HepG2 (cell line): ENCODE data around the gene SEBOX. TPM values are rescaled to one million over a fixed set of nuclear protein-coding genes. Genes with fewer than 3 reads are reported as not detected.

Source experiments
- ATAC-seq: fragments of 200-7000 bp; cut with Tn5 transposase; 3 replicates; pipeline ENCODE4 v1.9.1; 2020; ENCODE audit warnings: mild to moderate bottlenecking, moderate library complexity
- BruUV-seq: library from RNA; stranded (reverse); fragments of 400-500 nt; replicated peaks from 2 replicates; lab custom pipeline; 2021; lab: Mats Ljungman, UMichigan
- CTCF ChIA-PET: fragments of 300-600 bp; formaldehyde crosslinking; extraction: SDS; loops from one replicate; lab custom pipeline; 2021; ENCODE audit warnings: low total read pairs, inconsistent platforms, low intra/inter-chr PET ratio; lab: Yijun Ruan, JAX
- POLR2A ChIA-PET: fragments of 350-600 bp; sonication (Branson Sonifier 250); formaldehyde crosslinking; loops from one replicate; lab custom pipeline; 2020; ENCODE audit warnings: antibody characterized with exemption, inconsistent platforms; lab: Yijun Ruan, JAX
- DNase-seq: peaks from one replicate; pipeline ENCODE4 v3.0.0-alpha.2; 2015; ENCODE audit warnings: low spot score
- FAIRE-seq: peaks from 3 replicates; lab custom pipeline; 2011; peaks lifted over from hg19 to GRCh38; lab: Jason Lieb, UNC
- H2AFZ ChIP-seq: one replicate; pipeline ENCODE4 v1.6.1; 2011; ENCODE audit warnings: low read length, inconsistent platforms
- H3K27ac ChIP-seq: fragments of 300-600 bp; 3 replicates; pipeline ENCODE4 v1.8.0; 2011; ENCODE audit warnings: mixed run types, mild to moderate bottlenecking, mixed read lengths, low read length, inconsistent platforms; ENCODE audit not compliant: insufficient read depth; ENCODE audit errors: extremely low read length
- H3K27me3 ChIP-seq, 2 experiments: fragments of 200-600 bp in 1 of 2; 2 replicates in 1 of 2; 3 replicates in 1 of 2; pipeline versions ENCODE4 v1.6.0 to v1.8.0; 2011; ENCODE audit warnings: low read length in 2 of 2, mild to moderate bottlenecking in 2 of 2, moderate library complexity in 2 of 2, inconsistent platforms in 1 of 2; ENCODE audit not compliant: insufficient read depth in 2 of 2, control insufficient read depth in 1 of 2
- H3K36me3 ChIP-seq, 2 experiments: fragments of 200-600 bp in 1 of 2; replicated peaks in 1 of 2; 2 replicates in 1 of 2; 3 replicates in 1 of 2; pipeline versions ENCODE4 v1.5.1 to v1.8.0; 2011; ENCODE audit warnings: low read length in 2 of 2, inconsistent platforms in 1 of 2; ENCODE audit not compliant: insufficient read depth in 2 of 2, control insufficient read depth in 1 of 2
- H3K4me1 ChIP-seq: 2 replicates; pipeline ENCODE4 v1.5.1; 2012; ENCODE audit warnings: low read length, inconsistent platforms; ENCODE audit not compliant: insufficient read depth
- H3K4me2 ChIP-seq: 2 replicates; pipeline ENCODE4 v1.6.0; 2011; ENCODE audit warnings: low read depth, low read length, inconsistent platforms
- H3K4me3 ChIP-seq, 3 experiments: fragments of 200-600 bp in 1 of 3; sonication (generic), shearing (Covaris generic) in 1 of 3; replicated peaks in 1 of 3; 2 replicates each; pipeline ENCODE4 v1.5.1; 2011 to 2016; ENCODE audit warnings: low read length in 3 of 3, inconsistent platforms in 2 of 3, low read depth in 2 of 3, mild to moderate bottlenecking in 2 of 3, control low read depth in 1 of 3, mixed read lengths in 1 of 3; ENCODE audit not compliant: insufficient read depth in 1 of 3
- H3K79me2 ChIP-seq: one replicate; pipeline ENCODE4 v1.6.1; 2011; ENCODE audit warnings: low read length, inconsistent platforms; ENCODE audit not compliant: insufficient read depth
- H3K9ac ChIP-seq: 2 replicates; pipeline ENCODE4 v1.6.0; 2011; ENCODE audit warnings: mild to moderate bottlenecking, low read depth, low read length, inconsistent platforms; ENCODE audit not compliant: insufficient read depth
- H3K9me3 ChIP-seq: 2 replicates; pipeline ENCODE4 v1.5.1; 2012; ENCODE audit warnings: mild to moderate bottlenecking, low read length
- H4K20me1 ChIP-seq: 2 replicates; pipeline ENCODE4 v1.6.0; 2011; ENCODE audit warnings: inconsistent platforms, mild to moderate bottlenecking, low read length, moderate library complexity; ENCODE audit not compliant: insufficient read depth
- ARHGAP35 ChIP-seq: sonication (generic); formaldehyde crosslinking; IDR thresholded peaks from 2 replicates; pipeline ENCODE4 v1.9.0; 2022; ENCODE audit warnings: mild to moderate bottlenecking, inconsistent platforms, moderate library complexity, missing genetic modification reagents, borderline replicate concordance
- ATF7-NPFF ChIP-seq: sonication (generic); formaldehyde crosslinking; IDR thresholded peaks from 2 replicates; pipeline ENCODE4 v1.8.1; 2023; ENCODE audit warnings: mild to moderate bottlenecking, low read depth, missing genetic modification reagents, moderate library complexity
- CBFB ChIP-seq: sonication (generic); formaldehyde crosslinking; IDR thresholded peaks from 2 replicates; pipeline ENCODE4 v1.4.0; 2020; ENCODE audit warnings: missing genetic modification reagents
- ETS1 ChIP-seq: sonication (generic); formaldehyde crosslinking; IDR thresholded peaks from 2 replicates; pipeline ENCODE4 v1.4.0; 2020; ENCODE audit warnings: missing genetic modification reagents
- HNRNPH1 ChIP-seq: fragments of 200-400 bp; formaldehyde crosslinking; optimal IDR thresholded peaks from 2 replicates; pipeline ENCODE3; 2017; ENCODE audit warnings: mild to moderate bottlenecking, low read depth, low read length
- HNRNPLL ChIP-seq: fragments of 200-400 bp; formaldehyde crosslinking; IDR thresholded peaks from 2 replicates; pipeline ENCODE4 v1.6.1; 2017; ENCODE audit warnings: mild to moderate bottlenecking, low read depth, low read length; ENCODE audit not compliant: poor library complexity, severe bottlenecking
- MTF2 ChIP-seq: sonication (generic); formaldehyde crosslinking; IDR thresholded peaks from 2 replicates; pipeline ENCODE4 v1.5.0; 2020; ENCODE audit warnings: missing genetic modification reagents, borderline replicate concordance
- NR2C2 ChIP-seq: sonication (generic); formaldehyde crosslinking; IDR thresholded peaks from 2 replicates; pipeline ENCODE4 v1.4.0; 2020; ENCODE audit warnings: missing genetic modification reagents, mild to moderate bottlenecking, moderate library complexity, borderline replicate concordance
- ZFP36L1 ChIP-seq: sonication (generic); formaldehyde crosslinking; IDR thresholded peaks from 2 replicates; pipeline ENCODE4 v1.8.0; 2022; ENCODE audit warnings: mild to moderate bottlenecking, missing genetic modification reagents, moderate library complexity
- ZNF780A ChIP-seq: sonication (generic); formaldehyde crosslinking; IDR thresholded peaks from 2 replicates; pipeline ENCODE4 v1.8.0; 2022; ENCODE audit warnings: mild to moderate bottlenecking, missing genetic modification reagents, moderate library complexity
- WGBS: methylation state at CpG from one replicate; pipeline ENCODE4 v1.1.6; 2017; ENCODE audit warnings: low lambda C conversion rate; 5-methylcytosine and 5-hydroxymethylcytosine counted together
- in situ Hi-C: cut with HindIII; loops from 2 replicates; pipeline ENCODE4 v1.10.0; 2017; ENCODE audit warnings: low pct_unique_long_range_greater_than_20kb; ENCODE audit not compliant: extremely low pct_ligation_motif_present
- intact Hi-C: fragments of 100-400 bp; cut with micrococcal nuclease; formaldehyde crosslinking; loops from one replicate; pipeline ENCODE4 v1.10.0; 2022; ENCODE audit not compliant: unreplicated experiment
- polyA plus RNA-seq, 8 experiments: library from polyadenylated mRNA; depleted of rRNA in 3 of 8; stranded (reverse) in 7 of 8; unstranded in 1 of 8; fragments of >200 nt; fragmentation: Illumina TruSeq in 4 of 8; extraction: Trizol in 4 of 8; gene quantifications; 2 replicates each; pipeline versions ENCODE4 v1.2.1 to v1.2.3, GENCODE V29; 2011 to 2016; ENCODE audit warnings: low read depth in 4 of 8, missing spikeins in 1 of 8, mixed read lengths in 1 of 8; ENCODE audit not compliant: insufficient read depth in 1 of 8
- total RNA-seq, 5 experiments: library from RNA; depleted of rRNA; stranded (reverse); fragments of >200 nt; fragmentation: Illumina TruSeq; extraction: Trizol; gene quantifications; 2 replicates each; pipeline ENCODE4 v1.2.3, GENCODE V29; 2016; ENCODE audit warnings: low read depth in 1 of 5
- TF ChIP-seq, protein P1 (sequence below): IDR thresholded peaks from 2 replicates; pipeline ENCODE4 v1.6.1; 2016; ENCODE audit warnings: missing biosample characterization, missing genetic modification reagents, low read depth
- TF ChIP-seq, protein P2 (sequence below): IDR thresholded peaks from 2 replicates; pipeline ENCODE4 v1.6.1; 2016; ENCODE audit warnings: low read depth, borderline replicate concordance

The SEBOX gene
- total and polyA plus RNA-seq, 2 of the 13 experiments (the other 11 are each of a cell fraction or from before 2014, with no cell fraction given), result not detected

DNA sequence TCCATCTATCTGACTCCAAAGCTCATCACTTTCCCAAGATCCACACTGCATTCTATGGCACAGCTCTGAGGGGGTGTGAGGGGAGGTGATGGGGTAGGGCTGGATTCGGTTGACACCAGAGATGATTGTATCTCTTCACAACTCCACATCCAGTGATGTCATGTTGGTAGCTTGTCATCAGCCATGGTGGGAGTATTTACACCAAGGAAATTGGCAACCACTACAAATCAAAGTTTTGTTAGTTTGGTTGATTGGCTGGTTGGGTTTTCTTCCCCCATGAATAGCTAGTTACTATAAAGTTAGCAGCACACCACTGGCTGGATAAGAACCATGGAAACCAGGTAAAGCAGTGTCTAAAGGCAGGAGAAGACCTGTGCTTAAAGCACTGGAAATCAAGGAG, 26.0 kb upstream of the SEBOX start:
- POLR2A ChIA-PET, result interaction anchor here (1.4 to 1.7 kb wide), 2 partner anchors 14 to 21 kb away, joined by 4 to 6 read pairs; partner anchors contain the start of gene VTN
- DNase-seq, result no peak

DNA sequence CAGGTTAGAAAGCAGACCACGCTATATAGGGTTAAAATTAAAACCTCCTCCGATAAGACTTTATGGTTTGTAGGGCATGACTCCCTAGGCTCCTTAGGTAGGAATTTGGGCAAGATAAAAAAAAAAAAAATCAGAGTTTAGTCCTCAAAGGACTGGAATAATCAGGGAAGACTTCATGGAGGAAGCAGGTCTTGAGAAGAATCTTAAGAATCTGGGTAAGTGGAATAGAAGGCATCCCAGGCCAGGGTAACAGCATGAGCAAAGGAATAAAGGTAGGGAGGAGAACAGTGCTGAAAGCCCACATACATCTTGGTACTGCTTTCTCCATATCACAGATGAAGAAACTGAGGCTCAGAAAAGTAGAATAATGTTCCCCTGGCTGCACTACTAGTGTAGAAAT, 25.6 kb upstream of the SEBOX start:
- CTCF ChIA-PET, result no interaction called here
- POLR2A ChIA-PET, result no interaction called here

More for the DNA sequence above, 26.0 kb upstream of the SEBOX start:
- FAIRE-seq (no peak), ATAC-seq (no peak)
- CTCF ChIA-PET, result no interaction called here
- in situ Hi-C loops (no loop called here), intact Hi-C loops (no loop called here)
- no TSS peak for BruUV-seq
- H4K20me1 ChIP-seq, result no peaks in the 10 kb centered on the region
- no peaks in the 10 kb centered on the region for H3K4me1 ChIP-seq
- no peak overlapping the region for H3K9ac ChIP-seq
- H2AFZ ChIP-seq, result no peak overlapping the region
- H3K4me3 ChIP-seq, result no peak overlapping the region
- H3K27ac ChIP-seq, result no peak overlapping the region
- no peaks in the 10 kb centered on the region for H3K27me3 ChIP-seq
- no peaks in the 10 kb centered on the region for H3K79me2 ChIP-seq
- no peaks in the 10 kb centered on the region for H3K36me3 ChIP-seq
- no peak overlapping the region for H3K4me2 ChIP-seq
- TF ChIP-seq ZNF780A (CRISPR knock-in tag), result no peak
- no peak for TF ChIP-seq CBFB
- TF ChIP-seq NR2C2, result no peak
- no peak for TF ChIP-seq ETS1 (CRISPR knock-in tag)
- 78% methylated on average over 1 of the region's 1 CpG for WGBS
- no peaks in the 10 kb centered on the region for H3K9me3 ChIP-seq

More for the DNA sequence above, 25.6 kb upstream of the SEBOX start:
- no peaks in the 10 kb centered on the region for H3K9me3 ChIP-seq
- in situ Hi-C loops (no loop called here), intact Hi-C loops (no loop called here)
- FAIRE-seq (no peak), ATAC-seq (no peak), DNase-seq (no peak)
- H3K4me1 ChIP-seq, result no peaks in the 10 kb centered on the region
- H3K9ac ChIP-seq, result no peak overlapping the region
- no TSS peak for BruUV-seq
- no peak overlapping the region for H3K27ac ChIP-seq
- H2AFZ ChIP-seq, result no peak overlapping the region
- H3K36me3 ChIP-seq, result no peaks in the 10 kb centered on the region
- 94% methylated on average over 2 of the region's 2 CpGs for WGBS
- TF ChIP-seq, protein P1, sequence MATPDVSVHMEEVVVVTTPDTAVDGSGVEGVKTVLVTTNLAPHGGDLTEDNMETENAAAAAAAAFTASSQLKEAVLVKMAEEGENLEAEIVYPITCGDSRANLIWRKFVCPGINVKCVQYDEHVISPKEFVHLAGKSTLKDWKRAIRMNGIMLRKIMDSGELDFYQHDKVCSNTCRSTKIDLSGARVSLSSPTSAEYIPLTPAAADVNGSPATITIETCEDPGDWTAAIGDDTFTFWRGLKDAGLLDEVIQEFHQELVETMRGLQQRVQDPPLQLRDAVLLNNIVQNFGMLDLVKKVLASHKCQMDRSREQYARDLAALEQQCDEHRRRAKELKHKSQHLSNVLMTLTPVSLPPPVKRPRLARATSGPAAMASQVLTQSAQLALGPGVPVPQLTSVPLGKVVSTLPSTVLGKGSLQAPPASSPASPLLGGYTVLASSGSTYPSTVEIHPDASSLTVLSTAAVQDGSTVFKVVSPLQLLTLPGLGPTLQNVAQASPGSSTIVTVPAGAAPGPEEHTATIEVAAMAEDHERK (CRISPR knock-in tag), result no peak
- TF ChIP-seq HNRNPLL, result no peak
- TF ChIP-seq MTF2 (CRISPR knock-in tag), result no peak
- TF ChIP-seq HNRNPH1, result no peak
- no peak for TF ChIP-seq ATF7-NPFF (CRISPR knock-in tag)
- TF ChIP-seq ZFP36L1 (CRISPR knock-in tag), result no peak
- TF ChIP-seq, protein P2, sequence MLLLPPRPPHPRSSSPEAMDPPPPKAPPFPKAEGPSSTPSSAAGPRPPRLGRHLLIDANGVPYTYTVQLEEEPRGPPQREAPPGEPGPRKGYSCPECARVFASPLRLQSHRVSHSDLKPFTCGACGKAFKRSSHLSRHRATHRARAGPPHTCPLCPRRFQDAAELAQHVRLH, result no peak
- no peak for TF ChIP-seq ARHGAP35 (CRISPR knock-in tag)
- H3K79me2 ChIP-seq, result no peaks in the 10 kb centered on the region
- H4K20me1 ChIP-seq, result no peaks in the 10 kb centered on the region
- no peaks in the 10 kb centered on the region for H3K27me3 ChIP-seq
- H3K4me2 ChIP-seq, result no peak overlapping the region
- H3K4me3 ChIP-seq, result no peak overlapping the region
